Trophoblast cell (in vitro differentiated cells and primary cell): ENCODE measurements around the gene IRS4.

Experiments used
- DNase-seq, 2 donors: peaks; one replicate each; pipeline ENCODE4 v3.0.0-alpha.2; 2016
- H2AFZ ChIP-seq: 2 replicates; pipeline ENCODE4 v1.6.1; 2013; ENCODE audit warnings: low read length, moderate library complexity, mild to moderate bottlenecking; ENCODE audit not compliant: insufficient read depth, poor library complexity
- H2AK5ac ChIP-seq: 2 replicates; pipeline ENCODE4 v1.6.1; 2013; ENCODE audit warnings: mild to moderate bottlenecking, low read length
- H2BK120ac ChIP-seq: 2 replicates; pipeline ENCODE4 v1.6.1; 2013; ENCODE audit warnings: low read length, mild to moderate bottlenecking, moderate library complexity; ENCODE audit not compliant: insufficient read depth, poor library complexity
- H2BK12ac ChIP-seq: 2 replicates; pipeline ENCODE4 v1.6.1; 2013; ENCODE audit warnings: mild to moderate bottlenecking, low read length, moderate library complexity
- H2BK5ac ChIP-seq: 2 replicates; pipeline ENCODE4 v1.6.1; 2013; ENCODE audit warnings: low read length, low read depth, moderate library complexity, mild to moderate bottlenecking; ENCODE audit not compliant: poor library complexity
- H3K14ac ChIP-seq: 2 replicates; pipeline ENCODE4 v1.6.1; 2013; ENCODE audit warnings: mild to moderate bottlenecking, low read length
- H3K18ac ChIP-seq: 2 replicates; pipeline ENCODE4 v1.6.1; 2013; ENCODE audit warnings: mild to moderate bottlenecking, low read length
- H3K23ac ChIP-seq: 2 replicates; pipeline ENCODE4 v1.6.1; 2013; ENCODE audit warnings: low read length
- H3K27ac ChIP-seq: 2 replicates; pipeline ENCODE4 v1.5.1; 2013; ENCODE audit warnings: low read depth, mild to moderate bottlenecking, inconsistent platforms, low read length, moderate library complexity
- H3K27me3 ChIP-seq: 2 replicates; pipeline ENCODE4 v1.6.1; 2013; ENCODE audit warnings: inconsistent platforms, mild to moderate bottlenecking, low read length, moderate library complexity; ENCODE audit not compliant: insufficient read depth
- H3K36me3 ChIP-seq, 2 experiments: 1 replicate in 1 of 2; 2 replicates in 1 of 2; pipeline ENCODE4 v1.6.1; 2013; ENCODE audit warnings: low read length in 2 of 2, mild to moderate bottlenecking in 2 of 2, moderate library complexity in 1 of 2; ENCODE audit not compliant: insufficient read depth in 2 of 2, control insufficient read depth in 1 of 2
- H3K4ac ChIP-seq: 2 replicates; pipeline ENCODE4 v1.6.1; 2013; ENCODE audit warnings: low read depth, mild to moderate bottlenecking, low read length, moderate library complexity
- H3K4me1 ChIP-seq, 2 experiments: 1 replicate in 1 of 2; 2 replicates in 1 of 2; pipeline ENCODE4 v1.6.1; 2013; ENCODE audit warnings: low read length in 2 of 2, mild to moderate bottlenecking in 2 of 2, moderate library complexity in 1 of 2; ENCODE audit not compliant: insufficient read depth in 2 of 2, control insufficient read depth in 1 of 2
- H3K4me2 ChIP-seq: 2 replicates; pipeline ENCODE4 v1.6.1; 2013; ENCODE audit warnings: inconsistent platforms, mild to moderate bottlenecking, low read length, moderate library complexity
- H3K4me3 ChIP-seq: 2 replicates; pipeline ENCODE4 v1.5.1; 2013; ENCODE audit warnings: mild to moderate bottlenecking, low read depth, low read length, inconsistent platforms
- H3K79me1 ChIP-seq: one replicate; pipeline ENCODE4 v1.6.1; 2013; ENCODE audit warnings: low read length
- H3K79me2 ChIP-seq: 2 replicates; pipeline ENCODE4 v1.6.1; 2013; ENCODE audit warnings: low read length, mild to moderate bottlenecking; ENCODE audit not compliant: control insufficient read depth, insufficient read depth, poor library complexity
- H3K9ac ChIP-seq: 2 replicates; pipeline ENCODE4 v1.6.1; 2013; ENCODE audit warnings: mild to moderate bottlenecking, low read length
- H3K9me3 ChIP-seq: 2 replicates; pipeline ENCODE4 v1.6.1; 2013; ENCODE audit warnings: low read depth, mild to moderate bottlenecking, control low read depth, inconsistent platforms, low read length; ENCODE audit not compliant: insufficient read depth
- H4K12ac ChIP-seq: 2 replicates; pipeline ENCODE4 v1.6.1; 2013; ENCODE audit warnings: low read depth, mild to moderate bottlenecking, low read length, moderate library complexity
- H4K8ac ChIP-seq: 2 replicates; pipeline ENCODE4 v1.6.1; 2013; ENCODE audit warnings: low read depth, mild to moderate bottlenecking, low read length, moderate library complexity
- H4K91ac ChIP-seq: one replicate; pipeline ENCODE4 v1.6.1; 2013; ENCODE audit warnings: low read depth, mild to moderate bottlenecking, low read length, moderate library complexity
- WGBS: extraction: QIAGEN DNeasy Blood & Tissue Kit; methylation state at CpG from one replicate; pipeline ENCODE4 v1.1.7; 2013; ENCODE audit warnings: missing lambda C conversion rate; ENCODE audit not compliant: insufficient read length, insufficient coverage; ENCODE audit errors: extremely low coverage; 5-methylcytosine and 5-hydroxymethylcytosine counted together

IRS4 gene

GRCh38 chrX:108699368-108699767 is 37.0 kb downstream of the IRS4 start:
- no peaks in the 10 kb centered on the region for H3K79me1 ChIP-seq
- no peak overlapping the region for H3K4ac ChIP-seq
- no peak overlapping the region for H3K18ac ChIP-seq
- no peak overlapping the region for H2BK120ac ChIP-seq
- H2BK12ac ChIP-seq = no peak overlapping the region
- H2BK5ac ChIP-seq = no peak overlapping the region
- no peaks in the 10 kb centered on the region for H3K27me3 ChIP-seq
- H4K91ac ChIP-seq = no peak overlapping the region
- H4K12ac ChIP-seq = no peak overlapping the region
- H3K36me3 ChIP-seq = peaks cover 0 to 4% of the 10 kb centered on the region in 2 experiments
- no peak overlapping the region for H2AFZ ChIP-seq
- H3K23ac ChIP-seq = no peak overlapping the region
- no peak overlapping the region for H3K4me3 ChIP-seq
- WGBS = no CpG with 5 or more reads among the region's 1 CpG
- no peak overlapping the region for H3K27ac ChIP-seq
- H3K14ac ChIP-seq = no peak overlapping the region
- H3K9ac ChIP-seq = no peak overlapping the region
- no peaks in the 10 kb centered on the region for H3K9me3 ChIP-seq
- no peaks in the 10 kb centered on the region for H3K4me1 ChIP-seq
- peak in 1 of 2 donors; percentile 65 for DNase-seq
- no peak overlapping the region for H3K4me2 ChIP-seq
- no peak overlapping the region for H4K8ac ChIP-seq
- H2AK5ac ChIP-seq = no peak overlapping the region
- no peaks in the 10 kb centered on the region for H3K79me2 ChIP-seq

DNA sequence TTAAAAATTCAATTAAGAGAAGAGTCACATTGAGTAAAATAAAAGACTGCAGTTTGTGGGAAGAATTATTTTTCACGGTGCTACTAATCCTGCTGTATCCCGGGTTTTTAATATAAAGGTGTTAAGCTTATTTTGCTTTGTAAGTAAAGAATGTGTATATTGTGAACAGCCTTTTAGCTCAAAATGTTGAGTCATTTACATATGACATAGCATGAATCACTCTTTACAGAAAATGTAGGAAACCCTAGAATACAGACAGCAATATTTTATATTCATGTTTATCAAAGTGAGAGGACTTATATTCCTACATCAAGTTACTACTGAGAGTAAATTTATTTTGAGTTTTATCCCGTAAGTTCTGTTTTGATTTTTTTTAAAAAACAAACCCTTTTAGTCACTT is 39.7 kb downstream of the IRS4 start:
- Histone ChIP-seq H2AK5ac (no peak overlapping the region), H3K23ac (no peak overlapping the region), H2BK12ac (no peak overlapping the region), H3K27ac (no peak overlapping the region), H3K4me2 (no peak overlapping the region), H3K9me3 (no peaks in the 10 kb centered on the region), H3K36me3 (peaks cover 0 to 4% of the 10 kb centered on the region in 2 experiments), H2BK5ac (no peak overlapping the region), H3K4me1 (no peaks in the 10 kb centered on the region), H3K4ac (no peak overlapping the region), H4K12ac (no peak overlapping the region), H3K14ac (no peak overlapping the region), H3K9ac (no peak overlapping the region), H2BK120ac (no peak overlapping the region), H4K91ac (no peak overlapping the region), H3K27me3 (no peaks in the 10 kb centered on the region), H3K18ac (no peak overlapping the region), H2AFZ (no peak overlapping the region), H3K79me2 (no peaks in the 10 kb centered on the region), H3K4me3 (no peak overlapping the region), H3K79me1 (no peaks in the 10 kb centered on the region), H4K8ac (no peak overlapping the region)
- no peak for DNase-seq
- WGBS = no CpG with 5 or more reads among the region's 3 CpGs
